ENCODE measurements around the gene ZNF652.

ZNF652 gene

GRCh38 chr17:49260011-49260816, 101.8 kb downstream of the ZNF652 start:
- peak; percentile 20 to 51 (median 36) for DNase-seq

GRCh38 chr17:49259663-49260010, 102.4 kb downstream of the ZNF652 start:
- DNase-seq = no peak

GRCh38 chr17:49258394-49258793, 103.7 kb downstream of the ZNF652 start:
- no peak for DNase-seq

- DNase-seq = no peak
These were observed 106.9 kb downstream of the ZNF652 start for GRCh38 chr17:49255125-49255524.

GRCh38 chr17:49254066-49254465, 108.0 kb downstream of the ZNF652 start:
- DNase-seq = no peak

- no peak for DNase-seq
These were observed 109.8 kb downstream of the ZNF652 start for GRCh38 chr17:49252148-49252695.

DNA sequence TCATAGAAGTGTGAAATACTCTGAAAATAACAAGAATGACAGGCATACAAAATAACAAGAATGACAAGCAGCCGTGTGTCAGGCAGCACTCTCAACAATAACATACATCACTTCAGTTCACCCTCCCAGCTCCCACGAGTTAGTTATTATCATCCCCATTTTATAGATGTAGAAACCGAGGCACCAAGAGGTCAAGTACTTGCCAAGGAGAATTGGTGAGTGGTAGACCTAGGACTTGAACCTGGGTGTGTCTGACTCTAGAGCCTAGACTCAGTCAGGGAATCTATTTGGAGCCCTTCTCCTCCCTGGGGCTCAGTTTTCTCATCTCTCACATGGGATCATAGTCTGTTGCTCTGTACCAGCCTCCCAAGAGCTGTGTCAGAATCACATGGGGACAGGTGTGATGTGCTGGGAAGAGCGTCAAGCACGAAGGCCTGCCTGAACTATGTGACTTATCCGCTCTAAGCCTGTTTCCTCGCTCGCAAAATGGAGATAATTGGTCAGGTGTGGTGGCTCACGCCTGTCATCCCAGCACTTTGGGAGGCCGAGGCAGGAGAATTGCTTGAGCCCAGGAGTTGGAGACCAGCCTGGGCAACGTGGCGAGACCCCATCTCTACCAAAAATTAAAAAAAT, 112.0 kb downstream of the ZNF652 start:
- DNase-seq = no peak

DNA sequence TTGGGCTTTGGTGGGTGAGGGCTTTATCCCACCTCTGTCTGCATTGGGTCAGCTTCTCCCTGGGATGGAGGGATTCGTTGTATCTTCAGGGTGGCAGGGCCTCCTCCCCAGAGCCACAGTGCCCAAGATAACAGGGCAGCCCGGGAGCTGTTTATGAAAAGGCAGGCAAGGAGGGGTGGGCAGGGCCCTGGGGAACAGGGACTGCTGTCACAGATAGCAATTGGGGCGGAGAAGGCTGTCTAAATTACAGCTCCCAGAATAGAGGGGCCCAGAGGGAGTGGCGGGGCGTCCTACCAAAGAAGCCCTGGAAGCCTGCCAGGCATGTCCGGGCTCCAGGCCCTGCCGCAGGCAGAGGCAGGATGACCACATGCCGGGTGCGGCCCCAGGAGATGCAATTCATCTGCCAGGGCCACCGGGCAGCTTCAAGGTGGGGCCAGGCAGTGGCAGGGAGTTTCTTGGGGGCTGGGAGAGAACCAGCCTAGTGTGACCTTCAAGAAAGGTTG, 112.7 kb downstream of the ZNF652 start:
- DNase-seq = no peak

GRCh38 chr17:49247944-49248343, 114.1 kb downstream of the ZNF652 start:
- no peak for DNase-seq

- no peak for DNase-seq
These were observed 117.2 kb downstream of the ZNF652 start for GRCh38 chr17:49244839-49245238.

Measured in T-helper 2 cell (primary cell).